HL-60/S4 treated with phorbol 12-myristate 13-acetate at 8.2 ng/mL for 4 days and 3 days (cell line): ENCODE measurements around the gene DDX43.
"Not testable (repeated sequence)": the region's sequence is repeated elsewhere in the genome, so short reads cannot be mapped to it uniquely, and the experiment has no call there.

Experiments
- in situ Hi-C: fragments of 300-500 bp; cut with MboI; formaldehyde crosslinking; loops from 2 replicates; pipeline ENCODE4 v1.15.0; 2022; ENCODE audit warnings: low sequenced_read_pairs

Gene DDX43

GRCh38 chr6:73388800-73389512 is 5.7 kb upstream of the DDX43 start:
- in situ Hi-C loops: no loop called here

GRCh38 chr6:73389854-73390253 is 4.8 kb upstream of the DDX43 start:
- in situ Hi-C loops: no loop called here

GRCh38 chr6:73391675-73392074 is 3.0 kb upstream of the DDX43 start:
- in situ Hi-C loops: no loop called here

GRCh38 chr6:73392188-73392587 is 2.4 kb upstream of the DDX43 start:
- in situ Hi-C loops: not testable (repeated sequence)

GRCh38 chr6:73393278-73393677 is 1.4 kb upstream of the DDX43 start:
- in situ Hi-C loops: no loop called here

- in situ Hi-C loops: no loop called here
Measured at GRCh38 chr6:73395875-73396274, 1.2 kb downstream of the DDX43 start.

- in situ Hi-C loops: no loop called here
Measured at GRCh38 chr6:73400656-73401055, 6.0 kb downstream of the DDX43 start.

GRCh38 chr6:73409395-73409794 is 14.8 kb downstream of the DDX43 start:
- in situ Hi-C loops: no loop called here

- in situ Hi-C loops: no loop called here
Measured at GRCh38 chr6:73413102-73413501, 18.5 kb downstream of the DDX43 start.

- in situ Hi-C loops: no loop called here
Measured at GRCh38 chr6:73418081-73418741, 23.6 kb downstream of the DDX43 start.

- in situ Hi-C loops: no loop called here
Measured at GRCh38 chr6:73421534-73421933, 26.9 kb downstream of the DDX43 start.

GRCh38 chr6:73435236-73435635 is 40.6 kb downstream of the DDX43 start:
- in situ Hi-C loops: no loop called here

GRCh38 chr6:73443555-73443954 is 48.9 kb downstream of the DDX43 start:
- in situ Hi-C loops: no loop called here

- in situ Hi-C loops: no loop called here
Measured at GRCh38 chr6:73451223-73452106, 56.8 kb downstream of the DDX43 start.

- in situ Hi-C loops: no loop called here
Measured at GRCh38 chr6:73452107-73452461, 57.5 kb downstream of the DDX43 start, which contains the start of gene CGAS. TSS of gene CGAS (minus strand) at chr6:73452297. CDS start at chr6:73452181, 116 bp downstream.

- in situ Hi-C loops: no loop called here
Measured at GRCh38 chr6:73455865-73456629, 61.4 kb downstream of the DDX43 start.

- in situ Hi-C loops: not testable (repeated sequence)
Measured at GRCh38 chr6:73459474-73459873, 64.8 kb downstream of the DDX43 start.

- in situ Hi-C loops: no loop called here
Measured at GRCh38 chr6:73460056-73460455, 65.4 kb downstream of the DDX43 start.

GRCh38 chr6:73461537-73462350 is 67.1 kb downstream of the DDX43 start, which contains the start of gene MTO1:
TSS of gene MTO1 (plus strand) at chr6:73461737. CDS start at chr6:73461855, 118 bp downstream.
- in situ Hi-C loops: no loop called here
